Keratinocyte (primary cell): ENCODE results near the gene ARMH3. TPM values are rescaled to one million over a fixed set of nuclear protein-coding genes. Genes with fewer than 3 reads are reported as not detected.

Experiments used
- DNase-seq: peaks from one replicate; pipeline ENCODE4 v3.0.0-alpha.2; 2011; ENCODE audit warnings: low read depth, missing footprints, low spot score
- FAIRE-seq: peaks from 2 replicates; lab custom pipeline; 2011; peaks lifted over from hg19 to GRCh38; lab: Jason Lieb, UNC
- H2AFZ ChIP-seq: 2 replicates; pipeline ENCODE4 v1.6.0; 2012; ENCODE audit warnings: low read length, control low read depth, inconsistent platforms; ENCODE audit not compliant: control insufficient read depth
- H3K27ac ChIP-seq: 2 replicates; pipeline ENCODE4 v1.5.1; 2011; ENCODE audit warnings: low read length; ENCODE audit not compliant: control insufficient read depth, insufficient read depth
- H3K27me3 ChIP-seq: 3 replicates; pipeline ENCODE4 v1.6.0; 2011; ENCODE audit warnings: low read length; ENCODE audit not compliant: control insufficient read depth, insufficient read depth; ENCODE audit errors: extremely low read depth
- H3K36me3 ChIP-seq, 2 experiments: 2 replicates in 1 of 2; 3 replicates in 1 of 2; pipeline ENCODE4 v1.5.1; 2011; ENCODE audit warnings: low read length in 2 of 2, mild to moderate bottlenecking in 1 of 2; ENCODE audit not compliant: control insufficient read depth in 2 of 2, insufficient read depth in 2 of 2; ENCODE audit errors: extremely low read depth in 1 of 2
- H3K4me1 ChIP-seq: 3 replicates; pipeline ENCODE4 v1.5.1; 2011; ENCODE audit warnings: low read length; ENCODE audit not compliant: control insufficient read depth, insufficient read depth; ENCODE audit errors: extremely low read depth
- H3K4me2 ChIP-seq: 3 replicates; pipeline ENCODE4 v1.6.0; 2011; ENCODE audit warnings: low read depth, low read length; ENCODE audit not compliant: control insufficient read depth, insufficient read depth; ENCODE audit errors: extremely low read depth
- H3K4me3 ChIP-seq, 3 experiments: fragments of 200-600 bp in 1 of 3; sonication (generic) in 1 of 3; 2 replicates in 2 of 3; 3 replicates in 1 of 3; pipeline ENCODE4 v1.5.1; 2011 to 2016; ENCODE audit warnings: low read length in 3 of 3, mild to moderate bottlenecking in 3 of 3, control low read depth in 2 of 3, inconsistent platforms in 1 of 3, low read depth in 1 of 3, mixed read lengths in 1 of 3, mixed run types in 1 of 3, moderate library complexity in 1 of 3; ENCODE audit not compliant: control insufficient read depth in 2 of 3, insufficient read depth in 2 of 3; ENCODE audit errors: extremely low read depth in 1 of 3
- H3K79me2 ChIP-seq: 2 replicates; pipeline ENCODE4 v1.6.0; 2012; ENCODE audit warnings: low read length; ENCODE audit not compliant: control insufficient read depth, insufficient read depth
- H3K9ac ChIP-seq: 3 replicates; pipeline ENCODE4 v1.6.0; 2011; ENCODE audit warnings: low read length; ENCODE audit not compliant: control insufficient read depth, insufficient read depth; ENCODE audit errors: extremely low read depth
- H3K9me1 ChIP-seq: 3 replicates; pipeline ENCODE4 v1.6.0; 2011; ENCODE audit warnings: low read length; ENCODE audit not compliant: control insufficient read depth, insufficient read depth; ENCODE audit errors: extremely low read depth
- H3K9me3 ChIP-seq: 2 replicates; pipeline ENCODE4 v1.5.1; 2012; ENCODE audit warnings: low read depth, low read length; ENCODE audit not compliant: control insufficient read depth
- H4K20me1 ChIP-seq: 3 replicates; pipeline ENCODE4 v1.6.0; 2011; ENCODE audit warnings: low read length; ENCODE audit not compliant: control insufficient read depth, insufficient read depth; ENCODE audit errors: extremely low read depth
- CTCF ChIP-seq, 3 experiments: IDR thresholded peaks in 1 of 3; conservative IDR thresholded peaks in 1 of 3; optimal IDR thresholded peaks in 1 of 3; 2 replicates in 2 of 3; 3 replicates in 1 of 3; pipeline versions ENCODE3 to v1.5.1; 2011; ENCODE audit warnings: low read length in 3 of 3, mild to moderate bottlenecking in 3 of 3, moderate library complexity in 2 of 3, control low read depth in 1 of 3, inconsistent platforms in 1 of 3; ENCODE audit not compliant: insufficient read depth in 2 of 3; ENCODE audit errors: extremely low read depth in 1 of 3
- EZH2 ChIP-seq: IDR thresholded peaks from one replicate; pipeline ENCODE4 v1.6.1; 2012; ENCODE audit warnings: inconsistent platforms, mild to moderate bottlenecking, low read length, moderate library complexity
- dilution Hi-C: fragments of 300-500 bp; cut with MboI; formaldehyde crosslinking; loops from one replicate; pipeline ENCODE4 v1.7.0; 2020; ENCODE audit warnings: low sequenced_read_pairs; ENCODE audit not compliant: extremely low pct_ligation_motif_present
- polyA plus RNA-seq, 5 experiments: library from polyadenylated mRNA; depleted of rRNA in 3 of 5; stranded (reverse) in 3 of 5; stranded (forward) in 1 of 5; unstranded in 1 of 5; fragments of >200 nt; gene quantifications; 1 replicate in 1 of 5; 2 replicates in 3 of 5; 3 replicates in 1 of 5; pipeline versions ENCODE4 v1.2.1 to v1.2.3, GENCODE V29; 2011 to 2012; ENCODE audit warnings: missing spikeins in 2 of 5, low read depth in 1 of 5, low replicate concordance in 1 of 5

ARMH3 gene
- polyA plus RNA-seq, 1 donor (not counting 4 experiments of a cell fraction or from before 2014, with no cell fraction given) = 25.3 TPM

- Histone ChIP-seq H3K36me3 (no peaks in the 10 kb centered on the region), H3K9ac (no peak overlapping the region), H3K4me1 (peaks cover 16% of the 10 kb centered on the region), H3K9me1 (peaks cover 6% of the 10 kb centered on the region), H3K27me3 (no peaks in the 10 kb centered on the region), H3K4me3 (no peak overlapping the region), H3K9me3 (no peaks in the 10 kb centered on the region), H2AFZ (no peak overlapping the region), H3K27ac (no peak overlapping the region), H3K4me2 (no peak overlapping the region), H3K79me2 (no peaks in the 10 kb centered on the region), H4K20me1 (peaks cover 10% of the 10 kb centered on the region)
- dilution Hi-C loops = no loop called here
- no peak for TF ChIP-seq CTCF (optimal IDR thresholded peaks at IDR 0.05 in 1 of 3, IDR thresholded peaks at IDR 0.05 in 1 of 3, conservative IDR thresholded peaks at IDR 0.05 in 1 of 3; ENCODE audit: extremely low read depth in 1 of 3, insufficient read depth in 2 of 3, low read length in 3 of 3)
- TF ChIP-seq EZH2 = no peak
- FAIRE-seq = no peak
- no peak for DNase-seq
Measured at GRCh38 chr10:101839002-101839401, 217.0 kb downstream of the ARMH3 start.

GRCh38 chr10:101838416-101838970 is 217.5 kb downstream of the ARMH3 start:
- Histone ChIP-seq H3K27ac (no peak overlapping the region), H3K4me2 (no peak overlapping the region), H3K4me1 (peaks cover 16% of the 10 kb centered on the region), H3K9me1 (peaks cover 6% of the 10 kb centered on the region), H2AFZ (no peak overlapping the region), H3K9me3 (no peaks in the 10 kb centered on the region), H3K36me3 (no peaks in the 10 kb centered on the region), H3K79me2 (no peaks in the 10 kb centered on the region), H4K20me1 (peaks cover 10% of the 10 kb centered on the region), H3K9ac (no peak overlapping the region), H3K4me3 (no peak overlapping the region), H3K27me3 (no peaks in the 10 kb centered on the region)
- no peak for FAIRE-seq
- dilution Hi-C loops = no loop called here
- DNase-seq = no peak
- no peak for TF ChIP-seq EZH2
- TF ChIP-seq CTCF (optimal IDR thresholded peaks at IDR 0.05 in 1 of 3, IDR thresholded peaks at IDR 0.05 in 1 of 3, conservative IDR thresholded peaks at IDR 0.05 in 1 of 3; ENCODE audit: extremely low read depth in 1 of 3, insufficient read depth in 2 of 3, low read length in 3 of 3) = no peak
